Memory B cell (primary cell): ENCODE measurements around the gene USP13.
A peak's percentile ranks its signal among the peaks of the same experiment; 100 is the strongest.
"Not testable (repeated sequence)": the region's sequence is repeated elsewhere in the genome, so short reads cannot be mapped to it uniquely, and the experiment has no call there.

ENCODE experiments used
- ATAC-seq: fragments of 150-1000 bp; cut with Tn5 transposase; 2 replicates; pipeline ENCODE4 v1.10.0; 2021; ENCODE audit warnings: low read depth, mild to moderate bottlenecking, moderate library complexity
- DNase-seq, 2 donors: peaks; one replicate each; pipeline ENCODE4 v3.0.0; 2022; ENCODE audit warnings: low spot score in 2 of 2
- H3K27ac Mint-ChIP-seq: one replicate; pipeline ENCODE4 v1.8.0; 2022; ENCODE audit warnings: mild to moderate bottlenecking, moderate library complexity, mixed read lengths
- H3K27me3 Mint-ChIP-seq: one replicate; pipeline ENCODE4 v1.8.0; 2022; ENCODE audit warnings: mixed read lengths
- H3K36me3 Mint-ChIP-seq: one replicate; pipeline ENCODE4 v1.8.0; 2022; ENCODE audit warnings: mild to moderate bottlenecking, mixed read lengths
- H3K4me1 Mint-ChIP-seq: one replicate; pipeline ENCODE4 v1.8.0; 2022; ENCODE audit warnings: mixed read lengths
- H3K4me3 Mint-ChIP-seq: one replicate; pipeline ENCODE4 v1.8.0; 2022; ENCODE audit warnings: mild to moderate bottlenecking, moderate library complexity, mixed read lengths
- H3K9me3 Mint-ChIP-seq: one replicate; pipeline ENCODE4 v1.8.0; 2022; ENCODE audit warnings: mixed read lengths

Gene USP13

GRCh38 chr3:179744667-179745066, 91.8 kb downstream of the USP13 start:
- Mint-ChIP-seq H3K4me1 (no peaks in the 10 kb centered on the region), H3K27me3 (no peaks in the 10 kb centered on the region), H3K9me3 (no peaks in the 10 kb centered on the region), H3K4me3 (no peak overlapping the region), H3K27ac (no peak overlapping the region), H3K36me3 (peaks cover 32% of the 10 kb centered on the region)
- DNase-seq (no peak), ATAC-seq (no peak)

GRCh38 chr3:179745079-179745478, 92.2 kb downstream of the USP13 start:
- Mint-ChIP-seq H3K9me3 (no peaks in the 10 kb centered on the region), H3K27me3 (no peaks in the 10 kb centered on the region), H3K36me3 (peaks cover 32% of the 10 kb centered on the region), H3K4me3 (no peak overlapping the region), H3K4me1 (no peaks in the 10 kb centered on the region), H3K27ac (no peak overlapping the region)
- DNase-seq (no peak), ATAC-seq (no peak)

GRCh38 chr3:179745716-179746115, 92.9 kb downstream of the USP13 start:
- Mint-ChIP-seq H3K4me1 (no peaks in the 10 kb centered on the region), H3K4me3 (no peak overlapping the region), H3K36me3 (peaks cover 29% of the 10 kb centered on the region), H3K9me3 (no peaks in the 10 kb centered on the region), H3K27ac (no peak overlapping the region), H3K27me3 (no peaks in the 10 kb centered on the region)
- DNase-seq, result no peak
- ATAC-seq, result no peak

GRCh38 chr3:179750720-179751328, 98.0 kb downstream of the USP13 start:
- no peak overlapping the region for H3K27ac Mint-ChIP-seq
- H3K9me3 Mint-ChIP-seq, result no peaks in the 10 kb centered on the region
- no peaks in the 10 kb centered on the region for H3K27me3 Mint-ChIP-seq
- DNase-seq (no peak), ATAC-seq (no peak)
- peaks cover 16% of the 10 kb centered on the region for H3K36me3 Mint-ChIP-seq
- H3K4me3 Mint-ChIP-seq, result no peak overlapping the region
- H3K4me1 Mint-ChIP-seq, result no peaks in the 10 kb centered on the region

GRCh38 chr3:179760944-179761343, 108.1 kb downstream of the USP13 start:
- peaks cover 33% of the 10 kb centered on the region for H3K36me3 Mint-ChIP-seq
- H3K27me3 Mint-ChIP-seq, result no peaks in the 10 kb centered on the region
- no peak for ATAC-seq
- H3K4me3 Mint-ChIP-seq, result no peak overlapping the region
- H3K27ac Mint-ChIP-seq, result no peak overlapping the region
- no peak for DNase-seq
- H3K4me1 Mint-ChIP-seq, result no peaks in the 10 kb centered on the region
- no peaks in the 10 kb centered on the region for H3K9me3 Mint-ChIP-seq

GRCh38 chr3:179765396-179765795, 112.6 kb downstream of the USP13 start:
- peak overlapping the region; percentile 60 for H3K27ac Mint-ChIP-seq
- H3K36me3 Mint-ChIP-seq, result peaks cover 39% of the 10 kb centered on the region
- no peaks in the 10 kb centered on the region for H3K9me3 Mint-ChIP-seq
- no peaks in the 10 kb centered on the region for H3K4me1 Mint-ChIP-seq
- DNase-seq (no peak), ATAC-seq (no peak)
- no peaks in the 10 kb centered on the region for H3K27me3 Mint-ChIP-seq
- H3K4me3 Mint-ChIP-seq, result no peak overlapping the region

- Mint-ChIP-seq H3K27me3 (no peaks in the 10 kb centered on the region), H3K9me3 (no peaks in the 10 kb centered on the region), H3K27ac (peak overlapping the region; percentile 60), H3K36me3 (peaks cover 36% of the 10 kb centered on the region), H3K4me1 (no peaks in the 10 kb centered on the region), H3K4me3 (no peak overlapping the region)
- ATAC-seq, result no peak
- no peak for DNase-seq
These were observed 113.7 kb downstream of the USP13 start for GRCh38 chr3:179766416-179767133.

GRCh38 chr3:179768080-179768479, 115.2 kb downstream of the USP13 start:
- no peak overlapping the region for H3K27ac Mint-ChIP-seq
- no peak for ATAC-seq
- H3K9me3 Mint-ChIP-seq, result no peaks in the 10 kb centered on the region
- no peaks in the 10 kb centered on the region for H3K4me1 Mint-ChIP-seq
- no peak overlapping the region for H3K4me3 Mint-ChIP-seq
- DNase-seq, result no peak
- no peaks in the 10 kb centered on the region for H3K27me3 Mint-ChIP-seq
- peaks cover 39% of the 10 kb centered on the region for H3K36me3 Mint-ChIP-seq

GRCh38 chr3:179769411-179770247, 116.8 kb downstream of the USP13 start:
- Mint-ChIP-seq H3K36me3 (peaks cover 47% of the 10 kb centered on the region), H3K9me3 (peaks cover 2% of the 10 kb centered on the region), H3K27ac (peak overlapping the region; percentile 9), H3K27me3 (no peaks in the 10 kb centered on the region), H3K4me1 (no peaks in the 10 kb centered on the region), H3K4me3 (no peak overlapping the region)
- ATAC-seq, result no peak
- DNase-seq, result no peak

GRCh38 chr3:179771797-179772196, 119.0 kb downstream of the USP13 start:
- Mint-ChIP-seq H3K36me3 (peaks cover 40% of the 10 kb centered on the region), H3K4me1 (no peaks in the 10 kb centered on the region), H3K9me3 (peaks cover 2% of the 10 kb centered on the region), H3K27me3 (no peaks in the 10 kb centered on the region), H3K4me3 (no peak overlapping the region), H3K27ac (no peak overlapping the region)
- DNase-seq, result no peak
- no peak for ATAC-seq

- no peak overlapping the region for H3K27ac Mint-ChIP-seq
- H3K4me3 Mint-ChIP-seq, result no peak overlapping the region
- DNase-seq (no peak), ATAC-seq (no peak)
- no peaks in the 10 kb centered on the region for H3K4me1 Mint-ChIP-seq
- H3K36me3 Mint-ChIP-seq, result peaks cover 37% of the 10 kb centered on the region
- H3K9me3 Mint-ChIP-seq, result peaks cover 2% of the 10 kb centered on the region
- no peaks in the 10 kb centered on the region for H3K27me3 Mint-ChIP-seq
These were observed 119.5 kb downstream of the USP13 start for GRCh38 chr3:179772297-179772696.

GRCh38 chr3:179775416-179776122, 122.7 kb downstream of the USP13 start:
- Mint-ChIP-seq H3K27me3 (no peaks in the 10 kb centered on the region), H3K4me3 (no peak overlapping the region), H3K27ac (no peak overlapping the region), H3K9me3 (peaks cover 13% of the 10 kb centered on the region), H3K4me1 (no peaks in the 10 kb centered on the region), H3K36me3 (peaks cover 47% of the 10 kb centered on the region)
- DNase-seq (no peak), ATAC-seq (no peak)

GRCh38 chr3:179782841-179783240, 130.0 kb downstream of the USP13 start:
- H3K9me3 Mint-ChIP-seq, result peaks cover 12% of the 10 kb centered on the region
- H3K27ac Mint-ChIP-seq, DNase-seq, H3K27me3 Mint-ChIP-seq, H3K4me3 Mint-ChIP-seq, H3K4me1 Mint-ChIP-seq, ATAC-seq: not testable (repeated sequence)
- peaks cover 47% of the 10 kb centered on the region for H3K36me3 Mint-ChIP-seq

- DNase-seq (no peak), ATAC-seq (no peak)
- no peaks in the 10 kb centered on the region for H3K27me3 Mint-ChIP-seq
- no peak overlapping the region for H3K4me3 Mint-ChIP-seq
- H3K27ac Mint-ChIP-seq, result no peak overlapping the region
- no peaks in the 10 kb centered on the region for H3K4me1 Mint-ChIP-seq
- no peaks in the 10 kb centered on the region for H3K9me3 Mint-ChIP-seq
- H3K36me3 Mint-ChIP-seq, result peaks cover 13% of the 10 kb centered on the region
These were observed 136.2 kb downstream of the USP13 start for GRCh38 chr3:179788996-179789395.
